IMR-90 (cell line): ENCODE data around the gene CYFIP2. TPM values are rescaled to one million over a fixed set of nuclear protein-coding genes. Genes with fewer than 3 reads are reported as not detected.

ENCODE experiments used
- ATAC-seq: fragments of 200-7000 bp; cut with Tn5 transposase; 2 replicates; pipeline ENCODE4 v1.9.1; 2020; ENCODE audit warnings: low read depth, mild to moderate bottlenecking, moderate library complexity
- BruUV-seq: library from RNA; stranded (reverse); fragments of 400-500 nt; replicated peaks from 2 replicates; lab custom pipeline; 2021; lab: Mats Ljungman, UMichigan
- CTCF ChIA-PET: fragments of 300-600 bp; formaldehyde crosslinking; extraction: SDS; loops from one replicate; lab custom pipeline; 2021; ENCODE audit warnings: antibody characterized with exemption; lab: Yijun Ruan, JAX
- POLR2A ChIA-PET: fragments of 300-600 bp; sonication (Branson Sonifier 250); formaldehyde crosslinking; loops from one replicate; lab custom pipeline; 2022; ENCODE audit warnings: antibody characterized with exemption; ENCODE audit not compliant: unreplicated experiment; lab: Charles Lee
- DNase-seq: peaks from one replicate; pipeline ENCODE4 v3.0.0; 2013
- H2AFZ ChIP-seq: replicated peaks from 2 replicates; pipeline ENCODE3; 2013; ENCODE audit warnings: low read length, mild to moderate bottlenecking; ENCODE audit not compliant: poor library complexity
- H2AK5ac ChIP-seq: 2 replicates; pipeline ENCODE4 v1.6.1; 2013; ENCODE audit warnings: low read depth, low read length, inconsistent platforms
- H2AK9ac ChIP-seq: replicated peaks from 2 replicates; pipeline ENCODE3; 2013; ENCODE audit warnings: mild to moderate bottlenecking, low read depth, low read length, moderate library complexity; ENCODE audit not compliant: poor library complexity
- H2BK120ac ChIP-seq: 2 replicates; pipeline ENCODE4 v1.6.1; 2013; ENCODE audit warnings: low read depth, low read length, inconsistent platforms
- H2BK15ac ChIP-seq: 3 replicates; pipeline ENCODE4 v1.6.1; 2013; ENCODE audit warnings: low read depth, low read length, inconsistent platforms
- H2BK20ac ChIP-seq: 2 replicates; pipeline ENCODE4 v1.6.1; 2013; ENCODE audit warnings: low read depth, mild to moderate bottlenecking, inconsistent platforms, low read length, moderate library complexity
- H2BK5ac ChIP-seq: 2 replicates; pipeline ENCODE4 v1.6.1; 2013; ENCODE audit warnings: mild to moderate bottlenecking, low read depth, low read length, inconsistent platforms; ENCODE audit not compliant: poor library complexity, severe bottlenecking
- H3K14ac ChIP-seq: replicated peaks from 2 replicates; pipeline ENCODE4 v1.6.1; 2013; ENCODE audit warnings: low read depth, low read length, inconsistent platforms
- H3K18ac ChIP-seq: 2 replicates; pipeline ENCODE4 v1.6.1; 2013; ENCODE audit warnings: low read depth, low read length, control low read depth
- H3K23ac ChIP-seq: 2 replicates; pipeline ENCODE4 v1.6.1; 2013; ENCODE audit warnings: low read depth, low read length, inconsistent platforms
- H3K27ac ChIP-seq: 2 replicates; pipeline ENCODE4 v1.5.1; 2013; ENCODE audit warnings: mild to moderate bottlenecking, control low read depth, low read length; ENCODE audit not compliant: insufficient read depth
- H3K27me3 ChIP-seq: 2 replicates; pipeline ENCODE4 v1.6.1; 2013; ENCODE audit warnings: low read length; ENCODE audit not compliant: control insufficient read depth, insufficient read depth
- H3K36me3 ChIP-seq: 2 replicates; pipeline ENCODE4 v1.6.1; 2013; ENCODE audit warnings: low read length, mixed read lengths; ENCODE audit not compliant: control insufficient read depth, insufficient read depth
- H3K4ac ChIP-seq: 2 replicates; pipeline ENCODE4 v1.6.1; 2013; ENCODE audit warnings: low read depth, low read length, inconsistent platforms
- H3K4me1 ChIP-seq: 2 replicates; pipeline ENCODE4 v1.6.1; 2013; ENCODE audit warnings: low read length, mixed read lengths; ENCODE audit not compliant: control insufficient read depth, insufficient read depth
- H3K4me2 ChIP-seq: 2 replicates; pipeline ENCODE4 v1.6.1; 2013; ENCODE audit warnings: low read depth, mild to moderate bottlenecking, control low read depth, low read length, moderate library complexity
- H3K4me3 ChIP-seq: 2 replicates; pipeline ENCODE4 v1.5.1; 2013; ENCODE audit warnings: low read depth, mild to moderate bottlenecking, control low read depth, low read length, moderate library complexity; ENCODE audit not compliant: insufficient read depth
- H3K56ac ChIP-seq: 2 replicates; pipeline ENCODE4 v1.6.1; 2013; ENCODE audit warnings: low read length, inconsistent platforms; ENCODE audit not compliant: insufficient read depth; ENCODE audit errors: extremely low read depth
- H3K79me1 ChIP-seq, 2 experiments: 2 replicates each; pipeline ENCODE4 v1.6.1; 2013; ENCODE audit warnings: low read length in 2 of 2, inconsistent platforms in 1 of 2, low read depth in 1 of 2
- H3K9ac ChIP-seq: 2 replicates; pipeline ENCODE4 v1.6.1; 2013; ENCODE audit warnings: low read depth, low read length, control low read depth
- H3K9me1 ChIP-seq: 2 replicates; pipeline ENCODE4 v1.6.1; 2013; ENCODE audit warnings: low read length, inconsistent platforms; ENCODE audit not compliant: insufficient read depth
- H3K9me3 ChIP-seq: 2 replicates; pipeline ENCODE4 v1.6.1; 2013; ENCODE audit warnings: low read length; ENCODE audit not compliant: control insufficient read depth, insufficient read depth
- H4K20me1 ChIP-seq: 2 replicates; pipeline ENCODE4 v1.6.1; 2013; ENCODE audit warnings: low read length, inconsistent platforms; ENCODE audit not compliant: insufficient read depth
- H4K5ac ChIP-seq: 2 replicates; pipeline ENCODE4 v1.6.1; 2013; ENCODE audit warnings: mild to moderate bottlenecking, low read depth, low read length, control low read depth
- H4K8ac ChIP-seq, 2 experiments: 2 replicates each; pipeline ENCODE4 v1.6.1; 2013; ENCODE audit warnings: low read depth in 2 of 2, low read length in 2 of 2, control low read depth in 1 of 2, inconsistent platforms in 1 of 2
- H4K91ac ChIP-seq: 2 replicates; pipeline ENCODE4 v1.6.1; 2013; ENCODE audit warnings: low read depth, low read length, inconsistent platforms; ENCODE audit not compliant: insufficient read depth
- BHLHE40 ChIP-seq: fragments of 150-350 bp; IDR thresholded peaks from 2 replicates; pipeline ENCODE4 v1.6.1; 2016; ENCODE audit warnings: mild to moderate bottlenecking, low read depth, low read length
- CEBPB ChIP-seq: IDR thresholded peaks from 2 replicates; pipeline ENCODE4 v1.6.1; 2012; ENCODE audit warnings: low read depth, low read length, improper control_type of control experiment
- CHD1 ChIP-seq: IDR thresholded peaks from 2 replicates; pipeline ENCODE4 v1.6.1; 2012; ENCODE audit warnings: low read depth, low read length, improper control_type of control experiment
- ELK1 ChIP-seq: fragments of 150-350 bp; IDR thresholded peaks from 2 replicates; pipeline ENCODE4 v1.6.1; 2016; ENCODE audit warnings: low read depth, mild to moderate bottlenecking, low read length, moderate library complexity, borderline replicate concordance
- FOS ChIP-seq: fragments of 150-350 bp; IDR thresholded peaks from 2 replicates; pipeline ENCODE4 v1.6.1; 2016; ENCODE audit warnings: low read depth, low read length
- MAFK ChIP-seq: IDR thresholded peaks from 2 replicates; pipeline ENCODE4 v1.6.1; 2012; ENCODE audit warnings: low read depth, low read length, improper control_type of control experiment
- MAZ ChIP-seq: IDR thresholded peaks from 2 replicates; pipeline ENCODE4 v1.6.1; 2012; ENCODE audit warnings: low read depth, mild to moderate bottlenecking, low read length, improper control_type of control experiment, moderate library complexity, borderline replicate concordance
- MXI1 ChIP-seq: IDR thresholded peaks from 2 replicates; pipeline ENCODE4 v1.6.1; 2012; ENCODE audit warnings: low read depth, mild to moderate bottlenecking, low read length, moderate library complexity, borderline replicate concordance
- NFE2L2 ChIP-seq: fragments of 150-350 bp; IDR thresholded peaks from 2 replicates; pipeline ENCODE4 v1.6.1; 2016; ENCODE audit warnings: low read depth, mild to moderate bottlenecking, low read length
- POLR2A ChIP-seq: IDR thresholded peaks from 2 replicates; pipeline ENCODE4 v1.6.1; 2012; ENCODE audit warnings: mild to moderate bottlenecking, low read depth, low read length
- RAD21 ChIP-seq: IDR thresholded peaks from 2 replicates; pipeline ENCODE4 v1.6.1; 2012; ENCODE audit warnings: low read length, improper control_type of control experiment
- RCOR1 ChIP-seq: IDR thresholded peaks from 2 replicates; pipeline ENCODE4 v1.6.1; 2012; ENCODE audit warnings: mild to moderate bottlenecking, low read length, improper control_type of control experiment; ENCODE audit not compliant: insufficient replicate concordance
- SMC3 ChIP-seq: fragments of 150-350 bp; IDR thresholded peaks from 2 replicates; pipeline ENCODE4 v1.6.1; 2016; ENCODE audit warnings: low read depth, mild to moderate bottlenecking, antibody characterized with exemption, low read length, moderate library complexity
- WGBS, 2 experiments: methylation state at CpG; one replicate each; pipeline versions ENCODE4 v1.1.5 to v1.1.7; 2013; ENCODE audit warnings: missing lambda C conversion rate in 2 of 2; ENCODE audit not compliant: insufficient read length in 1 of 2; ENCODE audit errors: extremely low coverage in 2 of 2; 5-methylcytosine and 5-hydroxymethylcytosine counted together
- dilution Hi-C: fragments of 300-500 bp; cut with HindIII; formaldehyde crosslinking; loops from one replicate; pipeline ENCODE4 v1.14.3; 2018; ENCODE audit warnings: low sequenced_read_pairs; ENCODE audit not compliant: unreplicated experiment
- in situ Hi-C: fragments of 300-500 bp; cut with MboI; formaldehyde crosslinking; loops from 3 replicates; pipeline ENCODE4 v1.14.3; 2019; ENCODE audit warnings: low sequenced_read_pairs, inconsistent platforms, mixed read lengths
- intact Hi-C: fragments of 100-400 bp; cut with micrococcal nuclease; formaldehyde crosslinking; loops from 2 replicates; pipeline ENCODE4 v1.10.0; 2022
- polyA plus RNA-seq, 3 experiments: library from polyadenylated mRNA; depleted of rRNA; stranded (reverse); fragments of >200 nt; gene quantifications; 2 replicates each; pipeline ENCODE4 v1.2.3, GENCODE V29; 2012; ENCODE audit warnings: low replicate concordance in 1 of 3
- total RNA-seq: library from RNA; depleted of rRNA; stranded (reverse); fragments of >200 nt; gene quantifications from 2 replicates; pipeline ENCODE4 v1.2.3, GENCODE V29; 2012
- TF ChIP-seq, protein P1 (sequence below): fragments of 150-350 bp; IDR thresholded peaks from 2 replicates; pipeline ENCODE4 v1.6.1; 2017; ENCODE audit warnings: mild to moderate bottlenecking, antibody characterized with exemption, low read length, low read depth
- TF ChIP-seq, protein P2 (sequence below): conservative IDR thresholded peaks from 2 replicates; pipeline ENCODE4 v1.5.1; 2012; ENCODE audit warnings: mild to moderate bottlenecking, low read depth, low read length, improper control_type of control experiment

The CYFIP2 gene
- total and polyA plus RNA-seq, 2 of the 4 experiments (the other 2 are of a cell fraction), result 6.8 to 13.4 TPM

GRCh38 chr5:157306692-157307471, 41.0 kb downstream of the CYFIP2 start:
- no peak overlapping the region for H3K27ac ChIP-seq
- ChIA-PET CTCF (interaction anchor here (0.8 to 1.1 kb wide), 2 partner anchors 12 to 22 kb away, joined by 3 read pairs; no protein-coding TSS in a partner anchor), POLR2A (no interaction called here)
- H2BK120ac ChIP-seq, result no peak overlapping the region
- H3K4me3 ChIP-seq, result no peak overlapping the region
- H3K79me1 ChIP-seq, result no peaks in the 10 kb centered on the region
- no peak overlapping the region for H2BK20ac ChIP-seq
- DNase-seq, result no peak
- H3K9me1 ChIP-seq, result no peaks in the 10 kb centered on the region
- H4K91ac ChIP-seq, result no peak overlapping the region
- H2AK9ac ChIP-seq, result no peak overlapping the region
- in situ Hi-C loops (no loop called here), intact Hi-C loops (no loop called here), dilution Hi-C loops (no loop called here)
- H4K8ac ChIP-seq, result no peak overlapping the region
- H3K4me1 ChIP-seq, result no peaks in the 10 kb centered on the region
- H3K27me3 ChIP-seq, result no peaks in the 10 kb centered on the region; the same call in 1 of the 2 replicates
- no peak overlapping the region for H2BK15ac ChIP-seq
- H4K5ac ChIP-seq, result no peak overlapping the region
- WGBS, 2 experiments, result no CpG with 5 or more reads among the region's 10 CpGs
- H3K23ac ChIP-seq, result no peak overlapping the region
- H2AK5ac ChIP-seq, result no peak overlapping the region
- no peaks in the 10 kb centered on the region for H3K36me3 ChIP-seq
- H3K56ac ChIP-seq, result no peak overlapping the region
- no peak overlapping the region for H2BK5ac ChIP-seq
- no peaks in the 10 kb centered on the region for H4K20me1 ChIP-seq
- no peak overlapping the region for H3K4ac ChIP-seq
- H3K14ac ChIP-seq, result no peak overlapping the region
- ATAC-seq, result no peak
- no peaks in the 10 kb centered on the region for H3K9me3 ChIP-seq
- no TSS peak for BruUV-seq
- no peak overlapping the region for H3K9ac ChIP-seq
- H3K18ac ChIP-seq, result no peak overlapping the region
- no peak overlapping the region for H2AFZ ChIP-seq
- no peak overlapping the region for H3K4me2 ChIP-seq
- no peak for TF ChIP-seq BHLHE40
- TF ChIP-seq, protein P1, sequence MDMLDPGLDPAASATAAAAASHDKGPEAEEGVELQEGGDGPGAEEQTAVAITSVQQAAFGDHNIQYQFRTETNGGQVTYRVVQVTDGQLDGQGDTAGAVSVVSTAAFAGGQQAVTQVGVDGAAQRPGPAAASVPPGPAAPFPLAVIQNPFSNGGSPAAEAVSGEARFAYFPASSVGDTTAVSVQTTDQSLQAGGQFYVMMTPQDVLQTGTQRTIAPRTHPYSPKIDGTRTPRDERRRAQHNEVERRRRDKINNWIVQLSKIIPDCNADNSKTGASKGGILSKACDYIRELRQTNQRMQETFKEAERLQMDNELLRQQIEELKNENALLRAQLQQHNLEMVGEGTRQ, result no peak
- no peak for TF ChIP-seq SMC3
- no peak for TF ChIP-seq CEBPB
- TF ChIP-seq MXI1, result no peak
- no peak for TF ChIP-seq MAZ
- TF ChIP-seq POLR2A, result no peak
- TF ChIP-seq NFE2L2, result no peak
- no peak for TF ChIP-seq FOS
- TF ChIP-seq ELK1, result no peak
- no peak for TF ChIP-seq MAFK
- no peak for TF ChIP-seq CHD1
- TF ChIP-seq RCOR1, result no peak
- TF ChIP-seq, protein P2, sequence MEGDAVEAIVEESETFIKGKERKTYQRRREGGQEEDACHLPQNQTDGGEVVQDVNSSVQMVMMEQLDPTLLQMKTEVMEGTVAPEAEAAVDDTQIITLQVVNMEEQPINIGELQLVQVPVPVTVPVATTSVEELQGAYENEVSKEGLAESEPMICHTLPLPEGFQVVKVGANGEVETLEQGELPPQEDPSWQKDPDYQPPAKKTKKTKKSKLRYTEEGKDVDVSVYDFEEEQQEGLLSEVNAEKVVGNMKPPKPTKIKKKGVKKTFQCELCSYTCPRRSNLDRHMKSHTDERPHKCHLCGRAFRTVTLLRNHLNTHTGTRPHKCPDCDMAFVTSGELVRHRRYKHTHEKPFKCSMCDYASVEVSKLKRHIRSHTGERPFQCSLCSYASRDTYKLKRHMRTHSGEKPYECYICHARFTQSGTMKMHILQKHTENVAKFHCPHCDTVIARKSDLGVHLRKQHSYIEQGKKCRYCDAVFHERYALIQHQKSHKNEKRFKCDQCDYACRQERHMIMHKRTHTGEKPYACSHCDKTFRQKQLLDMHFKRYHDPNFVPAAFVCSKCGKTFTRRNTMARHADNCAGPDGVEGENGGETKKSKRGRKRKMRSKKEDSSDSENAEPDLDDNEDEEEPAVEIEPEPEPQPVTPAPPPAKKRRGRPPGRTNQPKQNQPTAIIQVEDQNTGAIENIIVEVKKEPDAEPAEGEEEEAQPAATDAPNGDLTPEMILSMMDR, result no peak
- TF ChIP-seq RAD21, result no peak
